GM13976 (cell line): ENCODE results near the gene KRTAP1-4.
"Not testable (repeated sequence)": the region's sequence is repeated elsewhere in the genome, so short reads cannot be mapped to it uniquely, and the experiment has no call there.

Source experiments
- DNase-seq: peaks from one replicate; pipeline ENCODE4 v3.0.0; 2012; ENCODE audit warnings: low spot score
- CTCF ChIP-seq: IDR thresholded peaks from 2 replicates; pipeline ENCODE4 v1.5.1; 2012; ENCODE audit warnings: borderline replicate concordance, mild to moderate bottlenecking; ENCODE audit not compliant: insufficient read depth; ENCODE audit errors: extremely low read depth, missing control alignments, control extremely low read depth
- in situ Hi-C: fragments of 300-500 bp; cut with MboI; formaldehyde crosslinking; loops from one replicate; pipeline ENCODE4 v1.12.0; 2022; ENCODE audit warnings: low sequenced_read_pairs, mixed read lengths, inconsistent platforms; ENCODE audit not compliant: unreplicated experiment

KRTAP1-4 gene

DNA sequence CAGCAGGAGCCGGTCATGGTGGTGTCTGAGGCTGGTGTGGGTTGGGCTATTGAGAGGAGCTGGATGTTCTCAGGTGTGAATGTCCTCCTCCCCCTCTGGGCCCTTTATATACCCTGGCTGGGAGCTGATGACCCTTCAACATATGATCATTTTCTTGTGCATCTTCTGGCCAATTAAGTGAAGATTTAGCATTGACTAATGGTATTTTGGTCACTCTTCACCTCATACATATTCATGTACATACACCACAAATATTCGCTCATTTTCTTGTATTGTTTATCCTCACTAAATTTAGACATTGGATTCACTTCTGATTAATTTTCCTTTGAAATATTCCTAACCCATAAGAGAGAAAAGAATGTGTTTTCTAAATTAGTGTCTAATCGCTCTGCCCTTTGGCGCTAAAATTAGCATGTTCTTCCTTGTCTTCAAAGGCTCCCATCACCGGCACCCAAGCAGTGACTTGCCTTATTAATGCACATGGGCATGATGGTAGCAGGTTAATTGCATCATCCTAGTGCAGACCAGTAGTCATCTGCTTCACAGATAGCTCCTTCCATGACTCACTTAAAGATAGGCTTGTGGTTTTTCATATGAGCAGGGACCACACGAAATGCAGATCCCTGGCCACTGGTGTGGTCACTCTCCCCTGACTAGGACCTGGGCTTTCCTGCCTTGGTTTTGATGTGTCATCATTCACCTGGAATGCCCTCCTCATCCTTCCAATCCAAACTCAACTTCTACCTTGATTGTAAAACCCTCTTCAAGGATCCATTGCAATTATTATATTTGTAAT lies 36.0 kb upstream of the KRTAP1-4 start, which contains the start of gene KRTAP2-4:
KRTAP2-4 (minus strand) TSS at position 51 of the 796 bp plus-strand sequence; CDS start at position 17, 34 bp downstream.
- no peak for DNase-seq
- TF ChIP-seq CTCF: no peak
- in situ Hi-C loops: no loop called here

- in situ Hi-C loops, DNase-seq: not testable (repeated sequence)
These were observed 35.2 kb upstream of the KRTAP1-4 start for GRCh38 chr17:41065016-41065689.

- in situ Hi-C loops: no loop called here
- no peak for TF ChIP-seq CTCF
- DNase-seq: no peak
These were observed 34.3 kb upstream of the KRTAP1-4 start for GRCh38 chr17:41064301-41064700.

DNA sequence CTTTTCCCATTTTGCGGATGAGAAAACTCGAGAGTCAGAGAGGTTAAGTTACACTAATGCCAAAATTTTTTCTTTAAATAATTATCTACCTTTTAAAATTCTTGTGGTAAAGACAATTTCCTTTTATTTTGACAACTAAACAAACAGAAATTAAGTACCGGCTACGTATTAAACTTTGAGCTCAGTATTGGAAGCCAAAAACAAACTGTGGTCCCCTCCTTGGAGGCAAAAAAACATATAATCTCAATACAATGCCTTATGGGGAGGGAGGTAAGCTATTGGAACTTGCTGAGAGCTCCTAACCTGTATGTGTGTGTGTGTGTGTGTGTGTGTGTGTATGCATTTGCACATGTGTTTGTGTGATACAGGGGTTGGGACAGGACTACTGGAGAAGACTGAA lies 33.5 kb upstream of the KRTAP1-4 start:
- in situ Hi-C loops: no loop called here
- TF ChIP-seq CTCF: no peak
- DNase-seq: no peak

DNA sequence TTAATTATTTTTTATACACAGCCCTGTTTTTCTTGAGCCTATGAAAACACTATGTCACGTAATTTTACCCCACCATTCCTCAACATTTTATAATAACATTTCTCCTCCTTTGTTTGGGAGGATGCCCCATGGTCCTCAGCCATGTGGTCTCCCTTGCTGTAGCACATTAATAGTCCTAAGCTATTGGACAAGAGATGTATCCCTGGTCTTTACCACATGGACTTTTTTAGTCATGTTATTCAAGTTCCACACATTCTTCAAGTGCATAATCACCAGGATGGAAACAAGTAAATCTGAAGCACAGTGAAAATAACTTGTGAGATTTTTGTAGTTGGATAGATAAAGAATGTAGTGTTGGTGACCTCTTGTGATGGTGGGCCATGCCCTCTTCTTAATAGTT lies 32.0 kb upstream of the KRTAP1-4 start:
- no peak for TF ChIP-seq CTCF
- DNase-seq: no peak
- in situ Hi-C loops: no loop called here

- TF ChIP-seq CTCF: no peak
- in situ Hi-C loops: no loop called here
- no peak for DNase-seq
These were observed 30.1 kb upstream of the KRTAP1-4 start, which contains the start of gene KRTAP2-3 for GRCh38 chr17:41060052-41060604. Gene KRTAP2-3, minus strand, starts transcription at chr17:41060114. Its CDS starts 64 bp downstream, at chr17:41060050.

- in situ Hi-C loops, DNase-seq: not testable (repeated sequence)
These were observed 29.5 kb upstream of the KRTAP1-4 start for GRCh38 chr17:41059276-41060051.
